Loucy (cell line): ENCODE results near the gene PDCL3.

ENCODE experiments used
- H2AFZ ChIP-seq: fragments of 200-600 bp; sonication (generic); 2 replicates; pipeline ENCODE4 v1.6.0; 2016; ENCODE audit warnings: antibody characterized with exemption, mild to moderate bottlenecking, low read length, moderate library complexity
- H3F3A ChIP-seq: fragments of 200-600 bp; 2 replicates; pipeline ENCODE4 v1.6.0; 2016; ENCODE audit warnings: antibody characterized with exemption, low read depth, mild to moderate bottlenecking
- H3K27me3 ChIP-seq: fragments of 200-600 bp; sonication (generic); 2 replicates; pipeline ENCODE4 v1.6.1; 2014; ENCODE audit warnings: low read length, mild to moderate bottlenecking; ENCODE audit not compliant: insufficient read depth, poor library complexity, severe bottlenecking
- H3K36me3 ChIP-seq: fragments of 200-600 bp; sonication (generic); 2 replicates; pipeline ENCODE4 v1.6.1; 2016; ENCODE audit warnings: low read length; ENCODE audit not compliant: insufficient read depth
- H3K4me1 ChIP-seq: fragments of 200-600 bp; sonication (generic); 2 replicates; pipeline ENCODE4 v1.5.1; 2014; ENCODE audit warnings: low read length, mild to moderate bottlenecking; ENCODE audit not compliant: insufficient read depth, poor library complexity, severe bottlenecking
- H3K4me2 ChIP-seq: fragments of 200-600 bp; sonication (generic); 2 replicates; pipeline ENCODE4 v1.6.0; 2014; ENCODE audit warnings: antibody characterized with exemption, low read length, low read depth, mild to moderate bottlenecking; ENCODE audit not compliant: poor library complexity, severe bottlenecking
- H3K4me3 ChIP-seq: fragments of 200-600 bp; sonication (generic); 2 replicates; pipeline ENCODE4 v1.5.1; 2014; ENCODE audit warnings: low read length, mild to moderate bottlenecking, mixed read lengths; ENCODE audit not compliant: poor library complexity, severe bottlenecking
- H3K79me2 ChIP-seq: fragments of 200-600 bp; sonication (generic); 2 replicates; pipeline ENCODE4 v1.6.1; 2014; ENCODE audit warnings: low read length; ENCODE audit not compliant: insufficient read depth
- H3K9ac ChIP-seq: fragments of 200-600 bp; sonication (generic); 2 replicates; pipeline ENCODE4 v1.6.0; 2014; ENCODE audit warnings: mild to moderate bottlenecking, low read depth, low read length, moderate library complexity; ENCODE audit not compliant: poor library complexity, severe bottlenecking
- H3K9me2 ChIP-seq: fragments of 200-600 bp; sonication (generic); replicated peaks from 2 replicates; pipeline ENCODE4 v1.6.1; 2016; ENCODE audit warnings: low read depth, low read length, mixed read lengths
- H3K9me3 ChIP-seq: fragments of 200-600 bp; sonication (generic); 2 replicates; pipeline ENCODE4 v1.6.1; 2014; ENCODE audit warnings: mild to moderate bottlenecking, antibody characterized with exemption, low read length, low read depth; ENCODE audit not compliant: insufficient read depth
- H4K20me1 ChIP-seq: fragments of 200-600 bp; sonication (generic); 2 replicates; pipeline ENCODE4 v1.6.0; 2014; ENCODE audit warnings: antibody characterized with exemption, low read length, mild to moderate bottlenecking; ENCODE audit not compliant: insufficient read depth, poor library complexity, severe bottlenecking
- CTCF ChIP-seq: fragments of 200-600 bp; sonication (generic); conservative IDR thresholded peaks from 2 replicates; pipeline ENCODE4 v1.5.1; 2014; ENCODE audit warnings: mild to moderate bottlenecking, antibody characterized with exemption, low read length
- EZH2phosphoT487 ChIP-seq: fragments of 200-600 bp; IDR thresholded peaks from 2 replicates; pipeline ENCODE4 v1.6.1; 2018; ENCODE audit warnings: antibody characterized with exemption, mild to moderate bottlenecking, moderate library complexity, borderline replicate concordance

PDCL3 gene

GRCh38 chr2:100577777-100578176 lies 15.0 kb downstream of the PDCL3 start:
- H3K9me2 ChIP-seq, result no peaks in the 10 kb centered on the region
- H3K4me1 ChIP-seq, result peaks cover 12% of the 10 kb centered on the region
- no peak overlapping the region for H3K4me2 ChIP-seq
- H3K79me2 ChIP-seq, result no peaks in the 10 kb centered on the region
- H3K27me3 ChIP-seq, result no peaks in the 10 kb centered on the region
- no peaks in the 10 kb centered on the region for H3K9me3 ChIP-seq
- H4K20me1 ChIP-seq, result no peaks in the 10 kb centered on the region
- no peak overlapping the region for H3K4me3 ChIP-seq
- TF ChIP-seq CTCF (no peak), EZH2phosphoT487 (no peak)
- H3K9ac ChIP-seq, result no peak overlapping the region
- H3F3A ChIP-seq, result no peaks in the 10 kb centered on the region
- no peak overlapping the region for H2AFZ ChIP-seq
- H3K36me3 ChIP-seq, result peaks cover 10% of the 10 kb centered on the region; the same call in 1 of the 2 replicates

- Histone ChIP-seq H3K4me2 (peak overlapping the region; percentile 54), H3K4me3 (peak overlapping the region; percentile 23), H3K9me2 (no peaks in the 10 kb centered on the region), H3K79me2 (no peaks in the 10 kb centered on the region), H3K4me1 (peaks cover 12% of the 10 kb centered on the region), H3K9ac (peak overlapping the region; percentile 53), H3K36me3 (no peaks in the 10 kb centered on the region; the same call in 1 of the 2 replicates), H2AFZ (peak overlapping the region; percentile 75), H3K27me3 (no peaks in the 10 kb centered on the region), H3K9me3 (no peaks in the 10 kb centered on the region), H4K20me1 (no peaks in the 10 kb centered on the region), H3F3A (no peaks in the 10 kb centered on the region)
- no peak for TF ChIP-seq CTCF
- TF ChIP-seq EZH2phosphoT487, result no peak
Observed at GRCh38 chr2:100580367-100581276, 17.8 kb downstream of the PDCL3 start.

GRCh38 chr2:100581277-100581612 lies 18.5 kb downstream of the PDCL3 start:
- peak overlapping the region; percentile 54 for H3K4me2 ChIP-seq
- H3K36me3 ChIP-seq, result no peaks in the 10 kb centered on the region; the same call in 1 of the 2 replicates
- H3F3A ChIP-seq, result no peaks in the 10 kb centered on the region
- no peaks in the 10 kb centered on the region for H4K20me1 ChIP-seq
- no peaks in the 10 kb centered on the region for H3K79me2 ChIP-seq
- H3K9me2 ChIP-seq, result no peaks in the 10 kb centered on the region
- TF ChIP-seq CTCF (no peak), EZH2phosphoT487 (no peak)
- H3K4me1 ChIP-seq, result peaks cover 12% of the 10 kb centered on the region
- peak overlapping the region; percentile 75 for H2AFZ ChIP-seq
- H3K9ac ChIP-seq, result peak overlapping the region; percentile 53
- no peaks in the 10 kb centered on the region for H3K9me3 ChIP-seq
- no peaks in the 10 kb centered on the region for H3K27me3 ChIP-seq
- H3K4me3 ChIP-seq, result peak overlapping the region; percentile 23
